Choroid plexus epithelial cell (primary cell): ENCODE measurements around the gene CDH2.

Experiments used
- DNase-seq: peaks from one replicate; pipeline ENCODE4 v3.0.0-alpha.2; 2010; ENCODE audit warnings: low read depth
- H3K4me3 ChIP-seq: 2 replicates; pipeline ENCODE4 v1.5.1; 2011; ENCODE audit warnings: low read depth, mild to moderate bottlenecking, control low read depth, low read length, moderate library complexity
- TF ChIP-seq, protein P1 (sequence below): conservative IDR thresholded peaks from 2 replicates; pipeline ENCODE4 v1.5.1; 2011; ENCODE audit warnings: low read depth, mild to moderate bottlenecking, control low read depth, inconsistent platforms, low read length, moderate library complexity

CDH2 gene

DNA sequence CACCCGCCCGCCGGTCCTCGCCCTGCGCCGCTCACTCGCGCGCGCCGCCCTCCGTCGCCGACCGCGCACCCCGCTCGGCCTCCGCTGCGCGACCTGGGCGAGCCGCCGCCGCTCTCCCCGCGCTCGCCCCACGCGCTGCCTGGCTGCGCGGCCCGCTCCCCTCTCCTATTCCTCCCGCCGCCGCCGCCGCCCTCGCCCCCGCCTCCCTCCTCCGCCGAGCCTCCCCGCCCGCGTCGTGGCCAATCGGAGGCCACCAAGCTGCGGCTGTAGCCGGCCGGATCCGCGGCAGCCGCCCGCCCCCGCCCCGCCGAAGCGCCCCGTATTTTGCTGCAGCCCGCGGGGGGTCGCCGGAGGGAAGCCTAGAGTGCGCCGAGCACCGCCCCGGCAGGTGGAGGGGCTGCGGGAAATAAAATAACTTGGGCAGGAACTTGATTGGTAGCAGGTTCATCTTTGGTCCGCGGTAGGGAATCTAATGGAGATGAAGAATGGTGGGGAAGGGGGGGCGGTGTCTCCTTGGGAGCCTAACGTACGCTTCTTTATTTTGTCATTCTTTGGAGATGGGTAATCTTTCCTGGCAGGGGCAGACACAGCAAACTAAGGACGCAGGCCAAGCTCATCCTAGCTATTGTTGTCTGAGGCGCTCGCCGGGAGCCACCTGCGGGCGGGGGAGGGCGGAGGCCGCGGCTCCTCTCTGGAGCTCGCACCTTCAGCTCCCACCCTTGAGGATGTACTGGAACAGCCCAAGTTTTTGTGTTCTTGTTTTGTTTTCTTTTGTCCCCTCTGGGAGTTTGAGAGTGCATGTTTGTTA, 1.1 kb upstream of the CDH2 start:
- H3K4me3 ChIP-seq = peak overlapping the region; percentile 78
- TF ChIP-seq, protein P1, sequence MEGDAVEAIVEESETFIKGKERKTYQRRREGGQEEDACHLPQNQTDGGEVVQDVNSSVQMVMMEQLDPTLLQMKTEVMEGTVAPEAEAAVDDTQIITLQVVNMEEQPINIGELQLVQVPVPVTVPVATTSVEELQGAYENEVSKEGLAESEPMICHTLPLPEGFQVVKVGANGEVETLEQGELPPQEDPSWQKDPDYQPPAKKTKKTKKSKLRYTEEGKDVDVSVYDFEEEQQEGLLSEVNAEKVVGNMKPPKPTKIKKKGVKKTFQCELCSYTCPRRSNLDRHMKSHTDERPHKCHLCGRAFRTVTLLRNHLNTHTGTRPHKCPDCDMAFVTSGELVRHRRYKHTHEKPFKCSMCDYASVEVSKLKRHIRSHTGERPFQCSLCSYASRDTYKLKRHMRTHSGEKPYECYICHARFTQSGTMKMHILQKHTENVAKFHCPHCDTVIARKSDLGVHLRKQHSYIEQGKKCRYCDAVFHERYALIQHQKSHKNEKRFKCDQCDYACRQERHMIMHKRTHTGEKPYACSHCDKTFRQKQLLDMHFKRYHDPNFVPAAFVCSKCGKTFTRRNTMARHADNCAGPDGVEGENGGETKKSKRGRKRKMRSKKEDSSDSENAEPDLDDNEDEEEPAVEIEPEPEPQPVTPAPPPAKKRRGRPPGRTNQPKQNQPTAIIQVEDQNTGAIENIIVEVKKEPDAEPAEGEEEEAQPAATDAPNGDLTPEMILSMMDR = peak; percentile 30
- peak; percentile 30 for DNase-seq

- peak overlapping the region; percentile 78 for H3K4me3 ChIP-seq
- TF ChIP-seq, protein P1 = no peak
- no peak for DNase-seq
Measured at GRCh38 chr18:28176698-28176947, 307 bp downstream of the CDH2 start.

DNA sequence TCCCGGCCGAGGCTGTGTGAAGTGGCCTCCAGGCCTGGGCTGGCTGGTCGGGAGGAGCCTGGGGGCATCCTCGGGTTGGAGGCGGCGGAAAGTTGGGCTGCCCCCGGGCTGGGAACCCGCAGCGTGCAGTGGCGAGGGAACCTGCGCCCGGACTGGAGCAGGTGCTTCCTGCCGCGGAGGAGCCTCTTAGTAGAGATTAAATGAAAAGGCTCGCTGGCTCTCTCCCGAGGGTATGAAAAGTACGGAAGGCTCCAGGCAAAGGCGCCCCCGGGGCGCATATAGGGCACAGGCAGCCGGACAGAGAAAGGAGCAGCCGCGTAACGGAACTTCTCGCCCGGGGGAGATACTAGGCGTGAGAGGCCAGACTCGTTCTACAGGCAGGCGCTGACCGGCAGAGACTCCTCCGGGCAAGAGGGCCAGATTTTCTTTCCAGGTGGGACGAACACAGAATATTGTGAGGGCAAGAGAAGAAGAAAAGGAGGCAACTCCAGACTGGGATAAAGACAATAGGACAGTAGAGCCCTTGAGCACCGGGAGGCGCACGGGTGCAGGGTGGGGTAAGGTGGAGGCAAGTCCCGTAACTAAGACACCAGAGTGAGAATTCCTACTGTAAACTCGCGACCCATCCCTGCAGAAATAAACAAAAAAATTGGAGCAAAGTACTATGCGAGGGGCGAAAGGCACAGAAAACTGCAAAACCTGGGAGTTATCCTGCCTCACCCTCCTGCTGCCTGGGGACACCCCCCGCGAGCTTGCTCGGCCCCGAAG, 816 bp downstream of the CDH2 start:
- peak; percentile 33 for DNase-seq
- H3K4me3 ChIP-seq = peak overlapping the region; percentile 78
- TF ChIP-seq, protein P1 = no peak

- H3K4me3 ChIP-seq = peak overlapping the region; percentile 78
- peak; percentile 44 for DNase-seq
- TF ChIP-seq, protein P1 = peak; percentile 1
Measured at GRCh38 chr18:28175150-28175929, 1.6 kb downstream of the CDH2 start.

DNA sequence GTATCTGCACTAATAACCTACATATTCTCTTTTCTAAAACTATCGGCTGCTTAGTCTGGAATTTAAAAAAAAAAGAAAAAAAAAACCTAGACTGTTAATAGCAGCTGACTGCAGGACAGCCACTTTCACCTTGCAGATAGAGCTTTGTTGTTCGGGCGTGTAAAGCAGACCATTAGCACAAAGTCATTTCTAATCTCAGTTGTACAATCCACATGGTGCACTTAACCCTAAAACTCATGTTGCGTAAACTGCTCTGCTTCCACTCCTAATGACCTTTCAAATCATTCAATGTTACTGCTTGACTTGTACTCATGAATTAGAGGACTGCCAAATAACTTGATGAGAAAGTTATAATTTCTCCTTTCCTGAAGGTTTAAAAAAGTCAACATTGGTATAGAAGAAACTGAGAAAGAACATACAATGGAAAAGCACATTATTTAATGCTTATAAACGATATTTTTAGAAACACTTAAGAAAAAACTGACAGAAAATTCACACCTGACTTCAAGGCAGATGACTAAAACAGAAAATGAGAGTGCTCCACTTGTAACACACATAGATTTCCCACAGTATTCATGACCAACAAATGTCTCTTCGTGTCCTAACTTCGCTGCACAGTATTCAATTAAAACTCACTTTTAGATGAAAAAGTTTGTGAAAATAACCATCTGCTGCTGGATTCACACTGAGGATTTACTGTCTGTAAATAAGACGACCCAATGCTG, 2.6 kb downstream of the CDH2 start:
- no peak for DNase-seq
- TF ChIP-seq, protein P1 = no peak
- no peak overlapping the region for H3K4me3 ChIP-seq

DNA sequence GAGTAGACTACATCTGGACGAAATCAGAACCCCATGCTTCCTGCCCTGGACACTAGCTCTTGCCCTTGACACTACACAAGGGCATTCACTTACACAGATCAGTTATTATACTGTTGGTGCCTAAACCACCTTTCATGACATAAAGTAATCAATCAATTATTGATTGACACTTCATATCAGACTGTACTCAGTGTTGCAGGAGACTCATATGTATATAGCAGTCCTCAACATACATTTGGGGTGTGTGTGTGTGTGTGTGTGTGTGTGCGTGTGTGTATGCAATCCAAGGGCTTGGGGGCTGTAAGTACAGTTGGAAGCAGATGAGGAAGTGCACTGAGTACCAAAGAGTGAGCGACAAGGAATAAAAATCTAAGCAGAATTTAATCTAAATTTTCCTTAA, 5.1 kb downstream of the CDH2 start:
- TF ChIP-seq, protein P1 = no peak
- no peak overlapping the region for H3K4me3 ChIP-seq
- no peak for DNase-seq
